GM13976 (cell line): ENCODE measurements around the gene MSH3.
"Not testable (repeated sequence)": the region's sequence is repeated elsewhere in the genome, so short reads cannot be mapped to it uniquely, and the experiment has no call there.

ENCODE experiments used
- DNase-seq: peaks from one replicate; pipeline ENCODE4 v3.0.0; 2012; ENCODE audit warnings: low spot score
- CTCF ChIP-seq: IDR thresholded peaks from 2 replicates; pipeline ENCODE4 v1.5.1; 2012; ENCODE audit warnings: borderline replicate concordance, mild to moderate bottlenecking; ENCODE audit not compliant: insufficient read depth; ENCODE audit errors: extremely low read depth, missing control alignments, control extremely low read depth
- in situ Hi-C: fragments of 300-500 bp; cut with MboI; formaldehyde crosslinking; loops from one replicate; pipeline ENCODE4 v1.12.0; 2022; ENCODE audit warnings: low sequenced_read_pairs, mixed read lengths, inconsistent platforms; ENCODE audit not compliant: unreplicated experiment

Gene MSH3

GRCh38 chr5:80835128-80835527 is 180.7 kb downstream of the MSH3 start:
- TF ChIP-seq CTCF: no peak
- in situ Hi-C loops: no loop called here
- DNase-seq: no peak

GRCh38 chr5:80837679-80838078 is 183.2 kb downstream of the MSH3 start:
- no peak for TF ChIP-seq CTCF
- no peak for DNase-seq
- in situ Hi-C loops: no loop called here

GRCh38 chr5:80841026-80841797 is 186.8 kb downstream of the MSH3 start:
- in situ Hi-C loops, DNase-seq: not testable (repeated sequence)

GRCh38 chr5:80846422-80846821 is 192.0 kb downstream of the MSH3 start:
- in situ Hi-C loops, DNase-seq: not testable (repeated sequence)

GRCh38 chr5:80850168-80850567 is 195.7 kb downstream of the MSH3 start:
- in situ Hi-C loops, DNase-seq: not testable (repeated sequence)

GRCh38 chr5:80852331-80853245 is 198.1 kb downstream of the MSH3 start:
- in situ Hi-C loops: no loop called here
- DNase-seq: no peak

GRCh38 chr5:80853413-80853812 is 199.0 kb downstream of the MSH3 start:
- in situ Hi-C loops: no loop called here
- TF ChIP-seq CTCF: no peak
- no peak for DNase-seq

More at GRCh38 chr5:80852331-80853245, 198.1 kb downstream of the MSH3 start:
- no peak for TF ChIP-seq CTCF

- TF ChIP-seq CTCF: no peak
- in situ Hi-C loops: no loop called here
- no peak for DNase-seq
These were observed 200.1 kb downstream of the MSH3 start for GRCh38 chr5:80854583-80854982.
